BLaER1 treated with 17β-estradiol and CSF1 and Interleukin-3, amounts not matched to agents 10 nM and 100 nM (cell line): ENCODE data around the gene GSK3B.
"Not testable (repeated sequence)": the region's sequence is repeated elsewhere in the genome, so short reads cannot be mapped to it uniquely, and the experiment has no call there.

Experiments
- H3K27ac ChIP-seq, 11 experiments: shearing (Covaris generic); formaldehyde crosslinking; 2 replicates each; pipeline ENCODE4 v1.8.1; 2022
- H3K27me3 ChIP-seq, 11 experiments: shearing (Covaris generic); formaldehyde crosslinking; 2 replicates each; pipeline ENCODE4 v1.8.1; 2022
- H3K36me3 ChIP-seq, 11 experiments: shearing (Covaris generic); formaldehyde crosslinking; 2 replicates each; pipeline ENCODE4 v1.8.1; 2022
- H3K4me1 ChIP-seq, 10 experiments: shearing (Covaris generic); formaldehyde crosslinking; 2 replicates each; pipeline ENCODE4 v1.8.1; 2022
- H3K4me2 ChIP-seq, 11 experiments: shearing (Covaris generic); formaldehyde crosslinking; 2 replicates each; pipeline ENCODE4 v1.8.1; 2022
- H3K4me3 ChIP-seq, 10 experiments: shearing (Covaris generic); formaldehyde crosslinking; 2 replicates each; pipeline ENCODE4 v1.8.1; 2022
- H3K9ac ChIP-seq, 11 experiments: shearing (Covaris generic); formaldehyde crosslinking; 2 replicates each; pipeline ENCODE4 v1.8.1; 2022
- H3K9me3 ChIP-seq, 11 experiments: shearing (Covaris generic); formaldehyde crosslinking; replicated peaks in 1 of 11; 2 replicates each; pipeline ENCODE4 v1.8.1; 2022
- H4K20me1 ChIP-seq, 11 experiments: shearing (Covaris generic); formaldehyde crosslinking; 2 replicates each; pipeline ENCODE4 v1.8.1; 2022
- Cebpa-rat ChIP-seq, 11 experiments: shearing (Covaris generic); IDR thresholded peaks; 2 replicates each; pipeline ENCODE4 v1.8.1; 2022

The GSK3B gene

GRCh38 chr3:119998166-119998565, 96.1 kb downstream of the GSK3B start:
- Histone ChIP-seq H3K4me3 (no peak overlapping the region), H3K9ac (no peak overlapping the region), H3K27me3 (no peaks in the 10 kb centered on the region), H4K20me1 (peaks cover 0 to 85% (median 8%) of the 10 kb centered on the region in 11 experiments; a peak in 13 of 22 replicates), H3K4me2 (no peak overlapping the region), H3K27ac (no peak overlapping the region), H3K36me3 (peaks cover 12 to 67% (median 25%) of the 10 kb centered on the region in 11 experiments; a peak in 18 of 22 replicates), H3K9me3 (peaks cover 0 to 7% (median 0%) of the 10 kb centered on the region in 11 experiments; a peak in 5 of 22 replicates), H3K4me1 (0 out of 20 replicates have a peak, but pooled peaks cover 0 to 4% (median 0%) of the 10 kb centered on the region in 10 experiments)
- no peak for TF ChIP-seq Cebpa-rat (IDR thresholded peaks at IDR 0.05)

DNA sequence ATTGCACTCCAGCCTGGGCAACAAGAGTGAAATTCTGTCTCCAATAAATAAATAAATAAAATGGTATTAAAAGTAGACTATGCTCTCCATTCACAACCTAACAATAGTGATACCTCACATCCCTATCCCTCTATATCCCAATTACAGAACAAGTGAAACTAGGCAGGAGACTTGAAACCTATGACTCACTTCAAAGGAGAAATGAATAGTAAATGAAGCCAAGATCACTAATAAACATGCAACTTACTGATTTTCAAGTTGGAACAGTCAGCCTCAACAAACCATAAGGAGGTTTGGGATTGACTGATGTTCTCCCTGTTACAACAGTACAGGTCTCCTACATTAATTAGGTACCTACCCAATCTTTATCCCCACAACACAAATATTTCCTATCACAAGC, 103.4 kb downstream of the GSK3B start:
- no peak overlapping the region for H3K27ac ChIP-seq
- peaks cover 0 to 27% (median 0%) of the 10 kb centered on the region in 11 experiments; a peak in 6 of 22 replicates for H3K36me3 ChIP-seq
- no peaks in the 10 kb centered on the region for H3K27me3 ChIP-seq
- peaks cover 0 to 86% (median 20%) of the 10 kb centered on the region in 11 experiments; a peak in 12 of 22 replicates for H4K20me1 ChIP-seq
- peaks cover 0 to 25% (median 0%) of the 10 kb centered on the region in 10 experiments; a peak in 6 of 20 replicates for H3K4me1 ChIP-seq
- TF ChIP-seq Cebpa-rat (IDR thresholded peaks at IDR 0.05) = no peak
- peaks cover 11 to 17% (median 14%) of the 10 kb centered on the region in 11 experiments for H3K9me3 ChIP-seq
- no peak overlapping the region for H3K4me3 ChIP-seq
- 0 out of 22 replicates have a peak overlapping the region, but pooled peaks of 1 of the 11 experiments have one; percentile 5 for H3K4me2 ChIP-seq
- no peak overlapping the region for H3K9ac ChIP-seq

DNA sequence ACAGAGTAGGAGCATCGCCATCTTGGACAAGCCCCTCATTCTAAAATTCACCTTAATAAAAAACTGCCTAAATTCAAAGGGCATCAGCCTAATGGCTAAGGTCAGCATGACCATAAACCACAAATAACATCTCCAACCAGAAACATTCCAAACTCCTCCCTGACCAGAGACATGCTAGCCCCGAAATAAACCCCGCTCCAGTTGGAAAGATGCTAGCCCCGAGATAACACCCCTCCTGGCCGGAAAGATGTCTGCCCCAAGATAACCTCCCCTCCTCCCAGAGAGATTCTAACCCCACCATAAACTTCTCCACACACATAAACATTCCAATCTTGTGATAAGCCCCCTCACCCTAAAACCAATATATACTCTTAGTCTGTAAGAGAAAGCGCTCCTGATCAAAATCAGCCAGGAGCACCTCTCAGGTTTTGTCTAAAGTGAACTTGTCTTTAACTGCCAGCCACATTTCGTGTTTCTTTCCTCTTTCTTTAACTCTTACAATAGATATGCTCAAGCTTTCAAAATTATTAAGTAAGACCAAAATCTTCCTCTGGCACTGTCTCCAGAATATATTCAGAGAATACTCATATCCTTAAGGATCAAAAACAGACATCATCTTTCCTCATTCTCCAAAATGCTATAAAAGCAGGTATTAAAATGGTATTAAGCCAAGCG, 104.1 kb downstream of the GSK3B start:
- peaks cover 0 to 83% (median 20%) of the 10 kb centered on the region in 11 experiments; a peak in 12 of 22 replicates for H4K20me1 ChIP-seq
- no peak overlapping the region for H3K4me3 ChIP-seq
- H3K4me2 ChIP-seq = 0 out of 22 replicates have a peak overlapping the region, but pooled peaks of 2 of the 11 experiments have one; percentile 0 to 5
- H3K4me1 ChIP-seq = peaks cover 0 to 25% (median 0%) of the 10 kb centered on the region in 10 experiments; a peak in 6 of 20 replicates
- peaks cover 0 to 19% (median 0%) of the 10 kb centered on the region in 11 experiments; a peak in 6 of 22 replicates for H3K36me3 ChIP-seq
- H3K9ac ChIP-seq = no peak overlapping the region
- peaks cover 18 to 24% (median 21%) of the 10 kb centered on the region in 11 experiments for H3K9me3 ChIP-seq
- no peak for TF ChIP-seq Cebpa-rat (IDR thresholded peaks at IDR 0.05)
- no peak overlapping the region for H3K27ac ChIP-seq
- H3K27me3 ChIP-seq = no peaks in the 10 kb centered on the region

- H3K4me2 ChIP-seq, H3K27me3 ChIP-seq, H3K9ac ChIP-seq, H3K4me3 ChIP-seq, H3K27ac ChIP-seq: not testable (repeated sequence)
- Histone ChIP-seq H3K4me1 (peaks cover 0 to 25% (median 0%) of the 10 kb centered on the region in 10 experiments; a peak in 6 of 20 replicates), H4K20me1 (peaks cover 0 to 68% (median 14%) of the 10 kb centered on the region in 11 experiments; a peak in 11 of 22 replicates), H3K36me3 (peaks cover 0 to 22% (median 4%) of the 10 kb centered on the region in 11 experiments; a peak in 11 of 22 replicates), H3K9me3 (peaks cover 28 to 49% (median 35%) of the 10 kb centered on the region in 11 experiments)
Measured at GRCh38 chr3:119986812-119987211, 107.4 kb downstream of the GSK3B start.

- Histone ChIP-seq H3K9me3 (peaks cover 20 to 45% (median 32%) of the 10 kb centered on the region in 11 experiments), H3K4me1 (no peaks in the 10 kb centered on the region; a peak in 1 of 20 replicates), H3K4me2 (no peak overlapping the region), H3K27me3 (no peaks in the 10 kb centered on the region), H3K4me3 (no peak overlapping the region), H3K36me3 (peaks cover 5 to 33% (median 11%) of the 10 kb centered on the region in 11 experiments; a peak in 14 of 22 replicates), H3K27ac (no peak overlapping the region), H3K9ac (no peak overlapping the region), H4K20me1 (peaks cover 0 to 74% (median 18%) of the 10 kb centered on the region in 11 experiments; a peak in 10 of 22 replicates)
- no peak for TF ChIP-seq Cebpa-rat (IDR thresholded peaks at IDR 0.05)
Measured at GRCh38 chr3:119981386-119981785, 112.9 kb downstream of the GSK3B start.

GRCh38 chr3:119978554-119979208, 115.6 kb downstream of the GSK3B start:
- Histone ChIP-seq H4K20me1 (peaks cover 0 to 92% (median 27%) of the 10 kb centered on the region in 11 experiments; a peak in 10 of 22 replicates), H3K4me1 (no peaks in the 10 kb centered on the region; a peak in 1 of 20 replicates), H3K4me3 (no peak overlapping the region), H3K4me2 (no peak overlapping the region), H3K9me3 (peaks cover 0 to 23% (median 12%) of the 10 kb centered on the region in 11 experiments; a peak in 14 of 22 replicates), H3K27ac (no peak overlapping the region), H3K9ac (no peak overlapping the region), H3K27me3 (no peaks in the 10 kb centered on the region), H3K36me3 (peaks cover 5 to 32% (median 11%) of the 10 kb centered on the region in 11 experiments; a peak in 14 of 22 replicates)
- no peak for TF ChIP-seq Cebpa-rat (IDR thresholded peaks at IDR 0.05)

- H4K20me1 ChIP-seq = peaks cover 0 to 95% (median 27%) of the 10 kb centered on the region in 11 experiments; a peak in 10 of 22 replicates
- peaks cover 5 to 42% (median 11%) of the 10 kb centered on the region in 11 experiments; a peak in 15 of 22 replicates for H3K36me3 ChIP-seq
- H3K4me1 ChIP-seq = no peaks in the 10 kb centered on the region; a peak in 1 of 20 replicates
- H3K27me3 ChIP-seq = no peaks in the 10 kb centered on the region
- H3K4me3 ChIP-seq = no peak overlapping the region
- H3K4me2 ChIP-seq = no peak overlapping the region
- H3K9ac ChIP-seq = no peak overlapping the region
- H3K9me3 ChIP-seq = peaks cover 0 to 14% (median 12%) of the 10 kb centered on the region in 11 experiments; a peak in 12 of 22 replicates
- H3K27ac ChIP-seq = no peak overlapping the region
- TF ChIP-seq Cebpa-rat (IDR thresholded peaks at IDR 0.05) = no peak
Measured at GRCh38 chr3:119977353-119977752, 116.9 kb downstream of the GSK3B start.

DNA sequence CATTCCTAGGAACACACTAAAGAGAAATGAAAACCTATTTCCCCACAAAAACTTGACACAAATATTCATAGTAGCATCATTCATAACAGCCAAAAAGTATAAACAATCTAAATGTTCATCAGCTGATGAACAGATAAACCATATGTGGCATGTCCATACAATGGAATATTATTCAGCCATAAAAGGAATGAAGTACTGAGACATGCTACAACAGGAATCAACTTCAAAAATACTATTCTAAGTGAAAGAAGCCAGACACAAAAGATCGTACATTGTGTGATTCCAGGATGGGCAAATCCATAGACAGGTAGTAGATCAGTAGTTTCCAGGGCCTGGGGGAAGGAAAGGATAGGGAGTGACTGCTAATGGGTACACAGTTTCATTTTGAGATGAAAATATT, 118.0 kb downstream of the GSK3B start:
- H3K27me3 ChIP-seq = no peaks in the 10 kb centered on the region
- H3K4me2 ChIP-seq = no peak overlapping the region
- peaks cover 0 to 85% (median 20%) of the 10 kb centered on the region in 11 experiments; a peak in 9 of 22 replicates for H4K20me1 ChIP-seq
- peaks cover 0 to 35% (median under 1%) of the 10 kb centered on the region in 11 experiments; a peak in 13 of 22 replicates for H3K36me3 ChIP-seq
- H3K4me1 ChIP-seq = no peaks in the 10 kb centered on the region; a peak in 1 of 20 replicates
- peaks cover 0 to 7% (median under 1%) of the 10 kb centered on the region in 11 experiments; a peak in 9 of 22 replicates for H3K9me3 ChIP-seq
- no peak overlapping the region for H3K9ac ChIP-seq
- H3K27ac ChIP-seq = no peak overlapping the region
- H3K4me3 ChIP-seq = no peak overlapping the region
- no peak for TF ChIP-seq Cebpa-rat (IDR thresholded peaks at IDR 0.05)
